Measurements from ENCODE around the gene ANAPC10. TPM values are rescaled to one million over a fixed set of nuclear protein-coding genes. Genes with fewer than 3 reads are reported as not detected.

ANAPC10 gene
- total and polyA plus RNA-seq, 2 of the 4 experiments (the other 2 are of a cell fraction) = 17.1 to 22.4 TPM

DNA sequence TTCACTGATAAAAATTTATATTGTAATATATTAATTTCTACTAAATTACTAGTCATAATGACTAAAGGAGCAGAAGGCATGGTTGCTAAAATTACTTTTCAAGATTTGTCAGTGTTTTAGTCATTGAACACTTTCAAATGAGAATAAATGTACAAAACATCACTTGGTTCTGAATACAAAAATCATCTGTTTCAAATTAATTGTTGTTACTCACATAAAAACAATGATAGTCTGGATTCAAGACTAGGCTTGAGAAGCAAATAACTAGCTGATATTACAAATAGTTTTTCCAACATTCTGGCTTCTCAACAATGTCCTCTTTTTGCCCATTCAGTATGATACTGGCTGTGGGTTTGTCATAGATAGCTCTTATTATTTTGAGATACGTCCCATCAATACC, 112.5 kb downstream of the ANAPC10 start:
- H2BK5ac ChIP-seq (ENCODE audit: low read depth, low read length, poor library complexity, severe bottlenecking) = no peak overlapping the region
- no CpG with 5 or more reads among the region's 1 CpG for WGBS, 2 experiments (ENCODE audit: extremely low coverage in 2 of 2, insufficient read length in 1 of 2)
- BruUV-seq (replicated peaks) = no TSS peak
- no peak overlapping the region for H3K23ac ChIP-seq (ENCODE audit: low read depth, low read length)
- H3K18ac ChIP-seq (ENCODE audit: low read depth, low read length) = no peak overlapping the region
- no peak overlapping the region for H4K91ac ChIP-seq (ENCODE audit: insufficient read depth, low read depth, low read length)
- H2AK5ac ChIP-seq (ENCODE audit: low read depth, low read length) = no peak overlapping the region
- no peak overlapping the region for H3K27ac ChIP-seq (ENCODE audit: insufficient read depth, low read length)
- no peak overlapping the region for H4K5ac ChIP-seq (ENCODE audit: low read depth, low read length)
- ChIA-PET CTCF (no interaction called here), POLR2A (ENCODE audit: unreplicated experiment) (no interaction called here)
- intact Hi-C loops (cut with micrococcal nuclease) (no loop called here), in situ Hi-C loops (cut with MboI; ENCODE audit: low sequenced_read_pairs) (no loop called here), dilution Hi-C loops (cut with HindIII; ENCODE audit: low sequenced_read_pairs, unreplicated experiment) (no loop called here)
- no peak overlapping the region for H2AK9ac ChIP-seq (replicated peaks; ENCODE audit: low read depth, low read length, poor library complexity)
- H3K36me3 ChIP-seq (ENCODE audit: control insufficient read depth, insufficient read depth, low read length) = no peaks in the 10 kb centered on the region
- H2BK120ac ChIP-seq (ENCODE audit: low read depth, low read length) = no peak overlapping the region
- no peak overlapping the region for H2AFZ ChIP-seq (replicated peaks; ENCODE audit: low read length, poor library complexity)
- H3K4ac ChIP-seq (ENCODE audit: low read depth, low read length) = no peak overlapping the region
- ATAC-seq (ENCODE audit: low read depth) (no peak), DNase-seq (no peak)
- no peak overlapping the region for H3K56ac ChIP-seq (ENCODE audit: extremely low read depth, insufficient read depth, low read length)
- no peaks in the 10 kb centered on the region for H3K79me1 ChIP-seq (ENCODE audit: low read depth in 1 of 2, low read length in 2 of 2)
- H4K20me1 ChIP-seq (ENCODE audit: insufficient read depth, low read length) = no peaks in the 10 kb centered on the region
- H3K4me3 ChIP-seq (ENCODE audit: insufficient read depth, low read depth, low read length) = no peak overlapping the region
- no peak overlapping the region for H2BK15ac ChIP-seq (ENCODE audit: low read depth, low read length)
- H3K9me1 ChIP-seq (ENCODE audit: insufficient read depth, low read length) = no peaks in the 10 kb centered on the region
- no peaks in the 10 kb centered on the region for H3K9me3 ChIP-seq (ENCODE audit: control insufficient read depth, insufficient read depth, low read length)
- H3K9ac ChIP-seq (ENCODE audit: low read depth, low read length) = no peak overlapping the region
- TF ChIP-seq RAD21 (IDR thresholded peaks at IDR 0.05; ENCODE audit: low read length) (no peak), SMC3 (IDR thresholded peaks at IDR 0.05; ENCODE audit: low read depth, low read length) (no peak), CHD1 (IDR thresholded peaks at IDR 0.05; ENCODE audit: low read depth, low read length) (no peak), RCOR1 (IDR thresholded peaks at IDR 0.05; ENCODE audit: insufficient replicate concordance, low read length) (no peak), FOS (IDR thresholded peaks at IDR 0.05; ENCODE audit: low read depth, low read length) (no peak), MAZ (IDR thresholded peaks at IDR 0.05; ENCODE audit: borderline replicate concordance, low read depth, low read length) (no peak), NFE2L2 (IDR thresholded peaks at IDR 0.05; ENCODE audit: low read depth, low read length) (no peak), BHLHE40 (IDR thresholded peaks at IDR 0.05; ENCODE audit: low read depth, low read length) (no peak), MXI1 (IDR thresholded peaks at IDR 0.05; ENCODE audit: borderline replicate concordance, low read depth, low read length) (no peak), RFX5 (IDR thresholded peaks at IDR 0.05; ENCODE audit: low read depth, low read length) (no peak), CEBPB (IDR thresholded peaks at IDR 0.05; ENCODE audit: low read depth, low read length) (no peak), MAFK (IDR thresholded peaks at IDR 0.05; ENCODE audit: low read depth, low read length) (no peak), POLR2A (IDR thresholded peaks at IDR 0.05; ENCODE audit: low read depth, low read length) (no peak)
- TF ChIP-seq, protein P1, sequence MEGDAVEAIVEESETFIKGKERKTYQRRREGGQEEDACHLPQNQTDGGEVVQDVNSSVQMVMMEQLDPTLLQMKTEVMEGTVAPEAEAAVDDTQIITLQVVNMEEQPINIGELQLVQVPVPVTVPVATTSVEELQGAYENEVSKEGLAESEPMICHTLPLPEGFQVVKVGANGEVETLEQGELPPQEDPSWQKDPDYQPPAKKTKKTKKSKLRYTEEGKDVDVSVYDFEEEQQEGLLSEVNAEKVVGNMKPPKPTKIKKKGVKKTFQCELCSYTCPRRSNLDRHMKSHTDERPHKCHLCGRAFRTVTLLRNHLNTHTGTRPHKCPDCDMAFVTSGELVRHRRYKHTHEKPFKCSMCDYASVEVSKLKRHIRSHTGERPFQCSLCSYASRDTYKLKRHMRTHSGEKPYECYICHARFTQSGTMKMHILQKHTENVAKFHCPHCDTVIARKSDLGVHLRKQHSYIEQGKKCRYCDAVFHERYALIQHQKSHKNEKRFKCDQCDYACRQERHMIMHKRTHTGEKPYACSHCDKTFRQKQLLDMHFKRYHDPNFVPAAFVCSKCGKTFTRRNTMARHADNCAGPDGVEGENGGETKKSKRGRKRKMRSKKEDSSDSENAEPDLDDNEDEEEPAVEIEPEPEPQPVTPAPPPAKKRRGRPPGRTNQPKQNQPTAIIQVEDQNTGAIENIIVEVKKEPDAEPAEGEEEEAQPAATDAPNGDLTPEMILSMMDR (conservative IDR thresholded peaks at IDR 0.05; ENCODE audit: low read depth, low read length) = no peak
- TF ChIP-seq, protein P2, sequence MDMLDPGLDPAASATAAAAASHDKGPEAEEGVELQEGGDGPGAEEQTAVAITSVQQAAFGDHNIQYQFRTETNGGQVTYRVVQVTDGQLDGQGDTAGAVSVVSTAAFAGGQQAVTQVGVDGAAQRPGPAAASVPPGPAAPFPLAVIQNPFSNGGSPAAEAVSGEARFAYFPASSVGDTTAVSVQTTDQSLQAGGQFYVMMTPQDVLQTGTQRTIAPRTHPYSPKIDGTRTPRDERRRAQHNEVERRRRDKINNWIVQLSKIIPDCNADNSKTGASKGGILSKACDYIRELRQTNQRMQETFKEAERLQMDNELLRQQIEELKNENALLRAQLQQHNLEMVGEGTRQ (IDR thresholded peaks at IDR 0.05; ENCODE audit: low read depth, low read length) = no peak
- TF ChIP-seq, protein P3, sequence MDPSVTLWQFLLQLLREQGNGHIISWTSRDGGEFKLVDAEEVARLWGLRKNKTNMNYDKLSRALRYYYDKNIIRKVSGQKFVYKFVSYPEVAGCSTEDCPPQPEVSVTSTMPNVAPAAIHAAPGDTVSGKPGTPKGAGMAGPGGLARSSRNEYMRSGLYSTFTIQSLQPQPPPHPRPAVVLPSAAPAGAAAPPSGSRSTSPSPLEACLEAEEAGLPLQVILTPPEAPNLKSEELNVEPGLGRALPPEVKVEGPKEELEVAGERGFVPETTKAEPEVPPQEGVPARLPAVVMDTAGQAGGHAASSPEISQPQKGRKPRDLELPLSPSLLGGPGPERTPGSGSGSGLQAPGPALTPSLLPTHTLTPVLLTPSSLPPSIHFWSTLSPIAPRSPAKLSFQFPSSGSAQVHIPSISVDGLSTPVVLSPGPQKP (IDR thresholded peaks at IDR 0.05; ENCODE audit: borderline replicate concordance, low read depth, low read length) = no peak
- H3K4me1 ChIP-seq (ENCODE audit: control insufficient read depth, insufficient read depth, low read length) = no peaks in the 10 kb centered on the region
- no peak overlapping the region for H3K14ac ChIP-seq (replicated peaks; ENCODE audit: low read depth, low read length)
- no peaks in the 10 kb centered on the region for H3K27me3 ChIP-seq (ENCODE audit: control insufficient read depth, insufficient read depth, low read length)
- H2BK20ac ChIP-seq (ENCODE audit: low read depth, low read length) = no peak overlapping the region
- no peak overlapping the region for H3K4me2 ChIP-seq (ENCODE audit: low read depth, low read length)
- no peak overlapping the region for H4K8ac ChIP-seq (ENCODE audit: low read depth in 2 of 2, low read length in 2 of 2)

Data from IMR-90 (cell line).